Hippocampal formation (tissue), 2 donors: Measurements from ENCODE around the gene GAST.
"Not testable (repeated sequence)": the region's sequence is repeated elsewhere in the genome, so short reads cannot be mapped to it uniquely, and the experiment has no call there.

Source experiments
- DNase-seq, 2 donors: peaks; one replicate each; lab custom pipeline; 2025; lab: John Stamatoyannopoulos, UW

The GAST gene, protein sequence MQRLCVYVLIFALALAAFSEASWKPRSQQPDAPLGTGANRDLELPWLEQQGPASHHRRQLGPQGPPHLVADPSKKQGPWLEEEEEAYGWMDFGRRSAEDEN

DNA sequence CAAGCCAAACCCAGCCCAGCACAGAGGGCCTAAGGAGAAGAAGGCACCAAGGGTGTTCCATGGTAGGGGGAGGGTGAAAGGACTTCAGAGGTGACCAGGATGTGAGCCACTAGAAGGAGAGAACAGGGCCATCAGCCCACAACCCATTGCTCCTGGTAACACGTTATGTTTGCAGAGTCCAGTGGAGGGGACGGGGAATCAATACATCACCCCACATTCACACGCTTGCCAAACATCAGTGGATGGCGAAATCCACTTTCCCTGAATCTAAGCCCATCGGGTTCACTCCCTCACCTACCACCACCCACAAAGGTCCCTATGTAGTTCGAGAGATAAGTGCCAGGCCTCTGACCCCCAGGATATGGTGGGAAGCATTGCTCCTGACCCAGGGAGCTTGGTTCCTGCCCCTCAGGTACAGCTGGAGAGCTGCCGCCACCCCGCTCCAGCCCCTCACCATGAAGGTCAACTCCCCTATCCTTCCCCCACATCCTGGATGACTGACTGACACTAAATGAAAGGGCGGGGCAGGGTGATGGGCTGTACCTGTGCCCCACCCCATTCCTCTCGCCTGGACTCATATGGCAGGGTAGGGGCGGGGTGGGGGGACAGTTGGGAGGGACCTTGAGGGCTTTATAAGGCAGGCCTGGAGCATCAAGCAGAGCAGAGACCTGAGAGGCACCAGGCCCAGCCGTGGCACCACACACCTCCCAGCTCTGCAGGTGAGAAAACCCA, at the start of gene GAST:
GAST (plus strand) TSS at position 663 of the 732 bp plus-strand sequence. CDS start 3,106 bp downstream, outside the sequence.
- DNase-seq, result no peak

DNA sequence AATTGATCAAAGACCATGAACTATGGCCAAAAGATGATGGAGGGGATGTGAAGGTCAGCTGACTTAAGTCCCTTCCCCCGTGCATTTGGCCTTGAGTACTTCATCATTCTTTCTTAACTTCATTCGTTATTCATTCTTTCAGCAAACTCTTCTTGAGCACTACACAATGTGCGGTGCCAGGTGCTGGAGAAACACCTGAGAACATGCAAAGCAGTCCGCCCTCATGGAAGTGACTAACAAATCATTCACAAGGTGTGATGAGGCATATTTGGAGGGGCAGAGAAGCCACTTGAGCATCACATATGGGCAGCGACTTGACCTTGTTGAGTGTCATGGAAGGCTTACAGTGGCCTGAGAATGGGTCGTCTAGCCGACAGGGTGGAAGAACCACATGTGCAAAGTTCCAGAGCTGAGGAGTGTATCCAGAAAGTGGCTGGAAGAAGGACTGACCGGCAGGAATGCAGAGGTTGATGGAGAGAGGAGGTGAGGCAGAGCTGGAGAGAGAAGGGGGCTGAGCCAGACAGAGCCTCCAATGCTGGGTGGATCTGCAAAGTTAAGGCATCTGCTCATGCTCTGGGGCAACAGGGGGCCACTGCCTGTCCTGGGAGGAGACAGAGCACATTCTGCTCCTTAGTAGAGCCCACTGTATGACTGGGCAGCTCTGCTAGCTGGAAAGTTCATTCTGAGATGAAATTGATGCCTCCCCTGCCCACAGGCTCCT, 48.5 kb upstream of the GAST start:
- no peak for DNase-seq

DNA sequence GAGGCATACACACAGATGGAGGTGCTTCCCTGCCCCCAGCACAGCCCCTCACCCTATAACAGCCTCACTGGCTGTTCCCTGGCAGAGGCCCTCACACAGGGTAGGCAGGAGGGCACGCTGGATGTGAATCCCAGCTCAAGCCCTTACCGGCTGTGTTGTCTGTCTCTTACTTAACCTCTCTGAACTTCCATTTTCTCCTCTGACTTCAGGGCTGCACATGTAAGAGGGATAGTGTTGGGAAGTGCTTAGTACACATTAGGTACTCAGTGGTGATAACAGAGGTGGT, 48.0 kb upstream of the GAST start:
- DNase-seq, result no peak

GRCh38 chr17:41664587-41665565, 47.3 kb upstream of the GAST start:
- no peak for DNase-seq

- peak; percentile 75 to 79 for DNase-seq
Measured at GRCh38 chr17:41665566-41666236, 46.4 kb upstream of the GAST start.

DNA sequence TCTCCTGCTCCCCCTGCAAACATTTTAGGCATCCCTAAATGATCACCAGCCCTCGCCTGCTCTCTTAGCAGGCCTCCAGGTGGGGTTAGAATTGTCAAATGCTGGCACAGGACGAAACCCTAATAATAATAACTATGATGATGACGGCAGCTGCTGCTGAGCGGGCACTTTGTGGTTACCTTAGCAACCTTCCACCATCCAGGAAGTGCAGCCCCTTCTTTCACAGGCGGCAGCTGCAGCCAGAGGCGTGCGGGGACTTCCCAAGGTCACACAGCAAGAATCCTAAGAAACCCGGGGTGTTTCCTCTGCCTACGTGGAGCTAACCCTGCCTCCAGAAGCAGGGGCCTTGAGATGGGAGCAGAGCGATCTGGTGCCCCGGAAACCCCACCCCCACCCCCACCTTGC, 45.9 kb upstream of the GAST start:
- DNase-seq, result no peak

GRCh38 chr17:41666708-41667279, 45.3 kb upstream of the GAST start:
- DNase-seq, result peak; percentile 60 to 77

DNA sequence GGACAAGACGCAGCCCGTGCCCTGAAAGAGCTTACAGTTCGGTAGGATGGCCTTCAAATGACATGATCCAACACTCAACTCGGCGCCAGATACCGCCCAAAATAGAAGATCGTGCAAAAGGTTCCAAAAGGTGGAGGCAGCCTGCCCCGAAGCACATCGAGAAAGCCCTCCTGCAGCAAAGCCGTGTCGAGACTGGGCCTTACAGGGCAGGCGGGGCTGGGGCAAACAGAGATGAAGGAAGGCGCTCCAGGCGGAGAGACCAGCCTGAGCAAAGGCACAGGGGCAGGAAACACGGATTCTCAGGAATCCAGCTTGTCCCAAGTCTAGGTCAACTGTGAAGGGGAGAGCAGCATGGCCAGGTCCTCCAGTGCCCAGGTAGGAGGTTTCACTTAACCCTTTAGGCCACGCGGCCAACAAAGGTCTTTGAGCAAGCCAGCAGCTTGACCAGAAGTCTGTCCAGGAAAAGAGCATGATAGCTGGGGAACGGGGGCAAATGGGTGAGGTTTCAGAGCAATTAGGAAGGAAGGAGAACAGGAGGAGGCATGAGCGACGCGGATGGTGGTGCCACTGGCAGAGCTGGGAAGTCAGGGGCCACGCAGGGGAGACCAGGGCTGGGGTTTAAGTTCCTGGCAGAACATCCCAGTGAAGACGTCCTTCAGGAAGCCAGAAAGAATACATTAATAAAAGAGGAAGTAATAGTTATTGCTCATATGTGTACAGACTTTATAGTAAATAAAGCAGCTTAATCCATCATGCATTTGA, 44.7 kb upstream of the GAST start:
- DNase-seq, result no peak

- no peak for DNase-seq
Measured at GRCh38 chr17:41672153-41672552, 40.0 kb upstream of the GAST start.

DNA sequence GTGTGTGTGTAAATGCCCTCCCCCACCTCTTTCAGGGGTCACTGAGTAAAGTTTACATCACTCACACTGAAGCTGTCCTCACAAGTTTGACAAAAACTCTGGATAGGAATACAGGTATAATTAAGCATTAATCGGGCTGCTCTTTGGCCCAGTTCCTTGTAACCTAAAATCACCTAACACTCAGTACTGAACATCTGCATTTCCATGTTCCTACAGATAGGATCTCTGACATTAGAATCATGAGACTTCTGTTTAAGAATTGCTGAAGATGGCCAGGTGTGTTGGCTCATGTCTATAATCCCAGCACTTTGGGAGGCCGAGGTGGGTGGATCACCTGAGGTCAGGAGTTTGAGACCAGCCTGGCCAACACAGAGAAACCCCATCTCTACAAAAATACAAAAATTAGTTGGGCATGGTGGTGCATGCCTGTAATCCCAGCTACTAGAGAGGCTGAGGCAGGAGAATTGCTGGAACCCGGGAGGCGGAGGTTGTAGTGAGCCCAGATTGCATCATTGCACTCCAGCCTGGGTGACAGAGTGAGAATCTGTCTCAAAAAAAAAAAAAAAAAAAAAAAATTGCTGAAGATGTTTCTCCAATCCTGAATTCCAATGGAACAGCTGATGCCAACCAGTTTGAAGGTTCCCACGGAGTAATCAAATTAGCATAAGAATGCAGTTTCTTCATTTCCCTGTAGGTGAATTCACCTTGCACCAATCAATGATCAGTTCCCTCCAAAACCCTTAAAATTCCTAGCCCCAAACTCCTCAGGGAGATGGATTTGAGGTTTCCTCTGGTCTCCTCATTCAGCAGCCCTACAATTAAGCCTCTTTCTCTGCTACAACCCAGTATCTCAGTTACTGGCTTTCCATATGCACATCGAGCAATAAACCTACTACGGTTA, 36.7 kb upstream of the GAST start:
- not testable (repeated sequence) for DNase-seq

- DNase-seq, result no peak
Measured at GRCh38 chr17:41676058-41676419, 36.1 kb upstream of the GAST start.

DNA sequence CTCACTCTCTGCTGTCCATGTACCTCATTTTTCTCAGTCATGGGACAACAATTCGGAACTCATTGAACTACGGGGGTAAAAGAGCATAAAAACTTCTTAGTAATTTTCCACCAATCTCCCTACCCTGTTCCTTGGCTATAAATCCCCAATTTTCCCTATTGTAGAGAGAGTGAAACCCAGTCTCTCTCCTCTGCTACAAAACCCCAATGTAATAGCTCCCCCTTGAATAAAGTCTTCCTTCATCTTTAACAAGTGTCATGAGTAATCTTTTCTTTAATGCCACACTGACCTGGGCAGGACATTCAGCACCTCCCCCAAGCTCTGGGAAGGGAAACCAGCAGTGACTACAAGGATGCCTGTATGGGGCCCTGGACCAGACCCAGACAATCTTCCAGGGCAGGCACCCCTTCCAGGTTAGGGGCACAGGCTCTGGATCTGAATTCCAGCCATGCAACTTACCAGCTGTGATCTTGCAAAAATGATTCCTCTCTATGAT, 33.7 kb upstream of the GAST start:
- no peak for DNase-seq

GRCh38 chr17:41678907-41679739, 33.0 kb upstream of the GAST start:
- no peak for DNase-seq

DNA sequence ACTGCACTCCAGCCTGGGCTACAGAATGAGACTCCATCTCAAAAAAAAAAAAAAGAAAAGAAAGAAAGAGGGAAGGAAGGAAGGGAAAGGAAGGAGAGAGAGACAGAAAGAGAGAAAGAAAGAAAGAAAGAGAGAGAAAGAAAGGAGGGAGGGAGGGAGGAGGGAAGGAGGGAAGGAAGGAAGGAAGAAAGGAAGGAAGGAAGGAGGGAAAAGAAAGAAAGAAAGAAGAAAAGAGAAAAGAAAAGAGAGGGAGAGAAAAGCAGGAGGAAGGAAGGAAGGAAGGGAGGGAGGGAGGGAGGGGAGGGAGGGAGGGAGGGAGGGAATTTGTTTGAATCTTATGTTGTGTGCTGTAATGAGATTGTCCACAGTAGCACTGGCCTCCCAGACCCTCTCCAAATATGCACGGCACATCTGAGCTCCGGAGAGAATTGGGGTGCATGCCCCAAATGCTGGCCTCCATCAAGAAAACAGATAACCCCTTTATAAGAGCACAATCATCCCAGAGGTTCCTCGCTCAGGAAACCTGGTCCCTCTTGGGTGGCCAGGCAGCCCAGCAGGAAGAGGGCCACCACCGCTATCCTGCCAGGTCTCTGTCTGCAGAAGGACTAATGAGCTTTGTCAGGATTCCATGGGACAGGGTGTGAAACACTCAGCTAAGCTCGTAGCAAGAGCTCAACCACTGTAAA, 32.2 kb upstream of the GAST start:
- DNase-seq, result no peak

GRCh38 chr17:41680426-41681040, 31.6 kb upstream of the GAST start:
- peak in 1 of 2 donors; percentile 32 for DNase-seq

GRCh38 chr17:41681776-41682175, 30.4 kb upstream of the GAST start:
- DNase-seq, result no peak

DNA sequence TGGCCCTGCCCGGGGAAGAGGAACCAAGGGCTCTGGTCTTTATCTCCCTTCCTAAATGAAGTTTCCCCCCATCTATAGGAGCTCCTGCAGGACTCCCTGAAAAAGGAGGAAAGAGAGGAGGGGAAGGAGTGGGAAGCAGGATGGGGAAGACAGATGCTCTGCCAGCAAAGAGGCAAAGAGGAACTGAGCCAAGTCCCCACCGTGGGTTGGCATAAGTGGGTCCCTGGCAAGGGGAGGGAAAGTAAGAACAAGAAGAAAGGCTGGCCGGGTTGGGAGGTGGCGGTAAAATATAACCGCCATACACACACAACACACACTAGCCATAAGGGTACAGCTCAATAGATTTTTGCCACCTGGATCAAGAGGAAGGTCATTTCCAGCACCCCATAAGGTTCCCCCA, 29.5 kb upstream of the GAST start:
- DNase-seq, result no peak
